ENCODE data around the gene ENSA.
"Not testable (repeated sequence)": the region's sequence is repeated elsewhere in the genome, so short reads cannot be mapped to it uniquely, and the experiment has no call there.

Gene ENSA, protein sequence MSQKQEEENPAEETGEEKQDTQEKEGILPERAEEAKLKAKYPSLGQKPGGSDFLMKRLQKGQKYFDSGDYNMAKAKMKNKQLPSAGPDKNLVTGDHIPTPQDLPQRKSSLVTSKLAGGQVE

GRCh38 chr1:150629115-150629928, at the start of gene ENSA:
Gene ENSA, minus strand, starts transcription at chr1:150629612. Its CDS starts 142 bp downstream, at chr1:150629470.
- peak; percentile 99 for DNase-seq (ENCODE audit: low spot score)

DNA sequence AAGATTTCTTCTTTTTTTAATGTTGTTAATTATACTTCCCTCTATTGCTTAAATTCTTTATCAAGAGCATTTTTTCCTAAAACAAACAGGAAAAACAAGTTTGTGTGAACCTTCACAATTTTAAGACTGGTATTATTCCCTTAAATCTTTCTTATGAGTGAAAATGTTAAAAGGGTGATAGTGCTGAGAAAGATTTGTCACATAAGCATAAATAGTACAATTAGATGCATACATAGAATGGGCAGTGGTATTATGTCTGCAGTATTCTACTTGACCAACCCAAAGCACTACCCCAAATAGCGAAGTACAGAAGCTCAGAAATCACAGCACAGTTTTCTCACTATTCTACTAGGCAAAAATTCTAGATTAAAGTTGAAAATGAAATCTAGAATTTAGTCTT, 49.6 kb upstream of the ENSA start:
- no peak for DNase-seq (ENCODE audit: low spot score)

- no peak for DNase-seq (ENCODE audit: low spot score)
These were observed 45.5 kb upstream of the ENSA start for GRCh38 chr1:150674881-150675280.

DNA sequence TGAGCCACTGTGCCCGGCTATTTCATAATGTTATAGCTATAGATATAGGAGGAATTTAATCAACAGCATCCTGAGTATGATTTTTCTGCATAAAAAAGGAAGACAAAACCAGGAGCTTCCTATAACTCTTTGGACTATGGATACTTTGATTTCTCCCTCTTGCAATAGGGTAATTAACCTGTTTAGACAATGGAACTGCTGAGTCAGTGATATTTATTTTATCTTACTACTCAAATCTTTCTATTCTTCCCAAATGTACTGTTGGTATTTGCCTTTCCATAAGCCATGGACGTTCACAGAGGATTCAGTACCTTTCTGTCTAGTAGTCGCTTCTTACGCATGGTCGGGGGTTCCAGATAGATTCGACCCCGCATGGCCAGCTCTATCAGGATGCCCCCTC, 33.9 kb upstream of the ENSA start:
- no peak for DNase-seq (ENCODE audit: low spot score)

GRCh38 chr1:150662811-150663210, 33.4 kb upstream of the ENSA start:
- no peak for DNase-seq (ENCODE audit: low spot score)

DNA sequence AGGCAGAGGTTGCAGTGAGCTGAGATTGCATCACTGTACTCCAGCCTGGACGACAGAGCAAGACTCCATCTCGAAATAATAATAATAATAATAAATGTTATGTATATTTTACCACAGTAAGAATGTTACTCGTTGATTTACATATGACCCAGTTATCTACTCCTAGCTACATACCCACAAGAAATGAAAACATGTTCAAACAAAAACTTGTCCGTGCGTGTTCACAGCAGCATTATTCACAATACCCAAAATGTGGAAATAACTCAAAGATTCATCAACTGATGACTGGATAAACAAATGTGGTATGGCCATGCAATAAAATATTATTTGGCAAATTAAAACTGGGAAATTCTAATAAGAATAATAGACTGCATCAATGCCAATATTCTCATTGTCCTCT, 31.7 kb upstream of the ENSA start:
- no peak for DNase-seq (ENCODE audit: low spot score)

DNA sequence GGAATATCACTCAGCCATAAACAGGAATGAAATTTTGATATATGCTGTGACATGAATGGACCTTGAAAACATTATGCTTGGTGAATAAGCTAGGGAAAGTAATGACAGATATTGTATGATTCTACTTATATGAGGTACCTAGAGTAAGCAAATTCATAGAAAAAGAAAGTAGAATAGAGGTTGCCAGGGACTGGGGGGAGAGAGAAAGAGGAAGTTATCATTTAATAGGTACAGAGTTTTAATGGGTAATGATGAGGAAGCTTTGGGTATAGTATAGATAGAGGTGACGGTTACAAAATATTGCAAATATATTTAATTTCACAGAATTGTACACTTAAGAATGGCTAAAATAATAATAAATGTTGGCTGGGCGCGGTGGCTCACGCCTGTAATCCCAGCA, 31.2 kb upstream of the ENSA start:
- no peak for DNase-seq (ENCODE audit: low spot score)

DNA sequence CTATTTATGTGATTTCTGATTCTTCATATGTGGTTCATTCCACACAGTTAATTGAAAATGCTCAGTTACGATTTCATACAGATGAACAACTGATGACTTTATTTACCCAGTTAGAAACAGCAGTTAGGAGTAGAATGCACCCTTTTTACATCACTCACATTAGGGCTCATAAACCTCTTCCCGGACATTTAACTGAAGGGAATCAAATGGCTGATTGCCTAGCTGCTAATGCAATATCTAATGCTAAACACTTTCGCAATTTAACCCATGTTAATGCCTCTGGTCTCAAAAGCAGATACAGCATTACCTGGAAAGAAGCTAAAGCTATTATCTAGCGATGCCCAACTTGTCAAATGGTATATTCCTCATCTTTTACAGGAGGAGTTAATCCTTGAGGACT, 27.7 kb upstream of the ENSA start:
- not testable (repeated sequence) for DNase-seq (ENCODE audit: low spot score)

DNA sequence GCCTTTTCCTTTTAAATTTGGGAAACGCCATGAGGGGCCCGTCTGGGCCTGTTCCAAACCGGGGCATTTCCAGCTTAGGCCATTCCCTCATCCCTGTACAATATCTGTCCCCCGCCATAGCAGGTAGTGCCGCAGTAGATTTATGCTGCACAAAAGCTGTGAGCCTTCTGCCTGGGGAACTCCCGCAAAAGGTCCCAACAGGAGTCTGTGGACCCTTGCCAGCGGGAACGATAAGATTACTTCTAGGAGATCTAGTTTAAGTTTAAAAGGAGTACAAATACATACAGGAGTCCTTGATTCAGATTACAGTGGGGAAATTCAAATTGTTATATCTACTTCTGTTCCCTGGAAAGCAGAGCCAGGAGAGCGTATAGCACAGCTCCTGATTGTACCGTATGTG, 25.2 kb upstream of the ENSA start:
- DNase-seq (ENCODE audit: low spot score), result not testable (repeated sequence)

DNA sequence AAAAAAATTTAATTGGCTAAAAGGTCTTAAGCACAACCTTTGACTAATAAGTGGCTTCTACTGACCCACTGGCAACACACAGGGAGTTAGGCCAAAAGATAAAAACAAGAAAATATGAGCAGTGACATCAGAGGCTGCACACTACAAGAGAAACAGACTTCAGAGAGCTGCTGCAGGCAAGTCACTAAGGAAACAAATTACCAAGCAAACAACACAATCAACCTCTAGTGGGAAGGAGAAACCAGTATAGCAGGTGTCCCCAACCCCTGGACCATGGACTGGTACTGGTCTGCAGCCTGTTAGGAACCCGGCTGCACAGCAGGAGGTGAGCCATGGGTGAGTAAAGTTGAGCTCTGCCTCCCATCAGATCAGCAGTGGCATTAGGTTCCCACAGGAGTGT, 20.8 kb upstream of the ENSA start:
- no peak for DNase-seq (ENCODE audit: low spot score)

DNA sequence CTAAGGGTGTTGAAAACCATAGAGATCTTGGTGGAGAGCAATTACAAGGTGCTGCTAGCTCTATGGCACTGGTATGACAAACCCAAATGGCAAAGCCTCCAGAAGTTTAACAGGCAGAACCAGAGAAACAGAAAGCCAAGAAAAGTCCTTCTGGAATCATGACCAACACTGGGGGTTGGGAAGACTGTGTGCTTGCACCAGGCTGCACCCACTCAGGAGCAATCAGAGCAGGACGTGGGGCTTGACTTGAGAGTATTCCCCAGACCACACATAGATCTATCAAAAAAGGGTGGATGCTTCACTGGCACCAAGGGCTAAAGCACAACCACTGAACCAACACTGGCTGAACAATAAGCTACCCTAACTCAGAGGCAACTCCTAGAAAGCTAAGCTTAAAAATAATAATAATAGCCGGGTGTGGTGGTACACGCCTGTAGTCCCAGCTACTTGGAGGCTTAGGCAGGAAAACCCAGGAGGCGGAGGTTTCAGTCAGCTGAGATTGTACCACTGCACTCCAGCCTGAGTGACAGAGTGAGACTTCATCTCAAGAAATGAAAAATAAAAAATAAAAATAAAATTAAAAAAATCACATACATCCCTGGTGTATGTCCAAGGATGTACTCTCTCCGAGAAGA, 20.1 kb upstream of the ENSA start:
- no peak for DNase-seq (ENCODE audit: low spot score)

DNA sequence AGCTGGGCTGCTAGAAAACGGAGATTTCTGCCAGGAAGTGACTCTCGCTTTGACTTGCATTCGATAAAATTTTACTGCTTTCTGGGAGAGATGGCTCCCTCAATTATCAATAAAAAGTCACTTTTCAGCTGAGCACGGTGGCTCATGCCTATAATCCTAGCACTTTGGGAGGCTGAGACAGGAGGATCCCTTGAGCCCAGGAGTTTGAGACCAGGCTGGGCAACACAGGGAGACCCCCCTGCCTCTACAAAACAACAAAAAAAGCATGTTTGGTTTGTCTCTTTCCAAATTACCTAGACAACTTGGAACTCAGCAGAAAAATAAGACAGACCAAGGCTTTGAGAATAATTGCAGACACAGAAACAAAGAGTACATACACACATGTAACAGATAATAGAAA, 12.9 kb upstream of the ENSA start:
- DNase-seq (ENCODE audit: low spot score), result no peak

DNA sequence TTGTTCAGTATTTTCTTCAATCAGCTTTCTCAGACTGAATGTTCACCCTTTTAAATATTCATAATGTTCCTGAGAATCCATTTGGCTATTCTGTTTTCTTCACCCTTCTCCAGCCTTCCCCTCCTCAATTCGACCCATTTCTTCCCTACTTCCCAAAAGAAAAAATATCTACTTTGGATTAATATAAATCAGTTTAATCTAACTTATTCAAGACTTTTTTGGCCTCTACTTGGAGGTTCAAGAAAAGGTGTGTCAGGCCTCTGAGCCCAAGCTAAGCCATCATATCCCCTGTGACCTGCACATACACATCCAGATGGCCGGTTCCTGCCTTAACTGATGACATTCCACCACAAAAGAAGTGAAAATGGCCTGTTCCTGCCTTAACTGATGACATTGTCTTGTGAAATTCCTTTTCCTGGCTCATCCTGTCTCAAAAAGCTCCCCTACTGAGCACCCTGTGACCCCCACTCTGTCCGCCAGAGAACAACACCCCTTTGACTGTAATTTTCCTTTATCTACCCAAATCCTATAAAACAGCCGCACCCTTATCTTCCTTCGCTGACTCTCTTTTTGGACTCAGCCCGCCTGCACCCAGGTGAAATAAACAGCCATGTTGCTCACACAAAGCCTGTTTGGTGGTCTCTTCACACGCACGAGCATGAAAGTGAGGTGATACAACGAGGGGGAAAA, 11.9 kb upstream of the ENSA start:
- not testable (repeated sequence) for DNase-seq (ENCODE audit: low spot score)

GRCh38 chr1:150638430-150638829, 9.0 kb upstream of the ENSA start:
- not testable (repeated sequence) for DNase-seq (ENCODE audit: low spot score)

DNA sequence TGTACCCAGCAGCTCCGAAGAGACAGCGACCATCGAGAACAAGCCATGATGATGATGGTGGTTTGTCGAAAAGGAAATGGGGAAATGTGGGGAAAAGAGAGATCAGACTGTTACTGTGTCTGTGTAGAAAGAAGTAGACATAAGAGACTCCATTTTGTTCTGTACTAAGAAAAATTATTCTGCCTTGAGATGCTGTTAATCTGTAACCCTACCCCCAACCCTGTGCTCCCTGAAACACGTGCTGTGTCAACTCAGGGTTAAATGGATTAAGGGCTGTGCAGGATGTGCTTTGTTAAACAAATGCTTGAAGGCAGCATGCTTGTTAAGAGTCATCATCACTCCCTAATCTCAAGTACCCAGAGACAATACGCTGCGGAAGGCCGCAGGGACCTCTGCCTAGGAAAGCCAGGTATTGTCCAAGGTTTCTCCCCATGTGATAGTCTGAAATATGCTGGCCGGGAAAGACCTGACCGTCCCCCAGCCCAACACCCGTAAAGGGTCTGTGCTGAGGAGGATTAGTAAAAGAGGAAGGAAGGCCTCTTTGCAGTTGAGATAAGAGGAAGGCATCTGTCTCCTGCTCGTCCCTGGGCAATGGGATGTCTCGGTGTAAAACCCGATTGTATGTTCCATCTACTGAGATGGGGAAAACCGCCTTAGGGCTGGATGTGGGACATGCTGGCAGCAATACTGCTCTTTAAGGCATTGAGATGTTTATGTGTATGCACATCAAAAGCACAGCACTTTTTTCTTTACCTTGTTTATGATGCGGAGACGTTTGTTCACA, 5.6 kb upstream of the ENSA start:
- not testable (repeated sequence) for DNase-seq (ENCODE audit: low spot score)

- DNase-seq (ENCODE audit: low spot score), result no peak
These were observed 672 bp downstream of the ENSA start for GRCh38 chr1:150628766-150629114.

GRCh38 chr1:150627826-150628410, 1.5 kb downstream of the ENSA start:
- no peak for DNase-seq (ENCODE audit: low spot score)

DNA sequence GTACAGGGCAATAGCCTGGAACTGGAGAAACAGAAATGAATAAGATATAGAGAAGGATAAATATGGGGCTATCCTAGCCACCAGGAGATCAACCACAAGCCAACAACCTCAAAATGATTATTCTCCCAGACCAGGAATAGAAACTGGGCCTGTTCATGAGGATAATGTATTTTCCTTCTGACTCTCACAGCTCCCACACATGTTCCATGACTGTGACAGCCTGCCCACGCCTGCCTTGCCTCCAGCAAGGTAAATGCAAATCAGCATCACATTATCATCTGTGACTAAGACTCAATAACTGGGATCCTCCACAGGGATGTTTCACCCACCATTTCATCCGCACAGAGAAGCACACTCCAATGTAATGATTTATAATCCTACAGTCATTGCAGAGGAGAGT, 3.3 kb downstream of the ENSA start:
- DNase-seq (ENCODE audit: low spot score), result no peak

DNA sequence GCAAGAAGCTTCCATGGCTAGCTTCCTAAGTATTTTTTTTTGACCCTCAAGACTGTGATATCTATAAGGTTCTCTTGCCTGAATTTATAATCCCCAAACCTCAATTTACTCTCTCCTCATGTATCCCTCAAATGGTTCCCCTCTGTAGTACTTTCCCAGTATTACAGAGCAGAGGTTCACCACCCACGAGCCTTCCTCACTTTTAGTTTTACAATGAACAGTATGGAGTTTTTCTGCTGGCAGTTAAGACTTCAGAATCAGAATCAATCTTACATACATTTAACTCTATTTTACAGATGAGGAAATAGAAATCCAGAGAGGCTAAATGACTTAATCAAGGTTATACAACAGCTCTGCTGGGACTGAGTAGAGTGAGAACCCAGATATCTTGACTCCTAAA, 4.9 kb downstream of the ENSA start:
- not testable (repeated sequence) for DNase-seq (ENCODE audit: low spot score)

- DNase-seq (ENCODE audit: low spot score), result not testable (repeated sequence)
These were observed 5.3 kb downstream of the ENSA start for GRCh38 chr1:150624134-150624533.

DNA sequence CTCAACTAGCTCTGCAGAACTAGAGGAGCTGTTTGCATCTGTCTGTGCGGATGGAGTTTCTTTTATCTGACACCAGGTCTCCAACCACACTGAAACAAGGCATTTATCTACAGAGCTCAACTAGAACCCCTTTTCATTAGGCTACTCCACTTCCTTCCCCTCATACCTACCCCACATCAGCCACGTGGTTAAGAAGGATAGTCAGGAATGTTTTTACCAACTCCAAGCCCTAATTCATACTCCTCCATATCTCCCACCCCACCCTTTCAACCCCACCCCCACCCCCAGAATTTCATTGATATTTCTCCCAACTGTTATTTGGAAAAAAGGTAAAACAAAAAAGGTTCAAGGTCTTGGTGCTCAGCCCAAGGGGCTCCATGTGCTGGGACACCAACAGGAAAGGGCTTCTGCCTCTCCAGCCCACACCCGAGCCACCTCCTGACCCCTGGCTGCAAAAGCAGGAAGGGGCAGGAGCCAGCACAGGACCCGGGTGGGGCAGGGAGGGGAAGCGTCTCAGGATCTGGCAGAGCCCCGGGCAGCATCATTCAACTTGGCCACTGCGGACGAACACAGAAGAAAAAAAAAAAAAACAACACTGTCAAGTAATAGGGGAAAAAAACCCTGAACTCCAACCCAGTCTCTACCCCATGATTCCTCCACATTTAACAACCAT, 7.0 kb downstream of the ENSA start:
- DNase-seq (ENCODE audit: low spot score), result no peak

Measured in hematopoietic multipotent progenitor cell treated with erythropoietin and hydrocortisone succinate and interleukin-3 and kit ligand, for 15 days (in vitro differentiated cells).